Measurements from ENCODE around the gene F5.

The F5 gene

GRCh38 chr1:169517558-169518186, 68.6 kb downstream of the F5 start:
- Histone ChIP-seq H3K9me3 (ENCODE audit: insufficient read depth, low read length) (no peaks in the 10 kb centered on the region), H3K27me3 (ENCODE audit: low read length) (no peaks in the 10 kb centered on the region), H4K20me1 (ENCODE audit: low read depth, low read length) (no peaks in the 10 kb centered on the region), H3K4me3 (ENCODE audit: insufficient read depth, low read length, poor library complexity, severe bottlenecking) (no peak overlapping the region), H3K4me2 (ENCODE audit: low read depth, low read length, poor library complexity, severe bottlenecking) (no peak overlapping the region), H3K27ac (ENCODE audit: low read depth, low read length) (no peak overlapping the region), H3K79me2 (ENCODE audit: insufficient read depth, low read length) (no peaks in the 10 kb centered on the region), H3K9ac (ENCODE audit: low read length) (no peak overlapping the region), H2AFZ (ENCODE audit: low read depth, low read length, severe bottlenecking) (no peak overlapping the region), H3K9me2 (replicated peaks; ENCODE audit: insufficient read depth, low read length) (no peaks in the 10 kb centered on the region), H3K36me3 (ENCODE audit: low read length) (no peaks in the 10 kb centered on the region), H3F3A (ENCODE audit: insufficient read depth) (no peaks in the 10 kb centered on the region)
- TF ChIP-seq CTCF (IDR thresholded peaks at IDR 0.05; ENCODE audit: insufficient read depth, low read length, poor library complexity, severe bottlenecking) (no peak), EZH2phosphoT487 (conservative IDR thresholded peaks at IDR 0.05; ENCODE audit: low read length) (no peak)

GRCh38 chr1:169515641-169516040, 70.6 kb downstream of the F5 start:
- no peaks in the 10 kb centered on the region for H3K36me3 ChIP-seq (ENCODE audit: low read length)
- H3K9me3 ChIP-seq (ENCODE audit: insufficient read depth, low read length), result no peaks in the 10 kb centered on the region
- H3K9me2 ChIP-seq (replicated peaks; ENCODE audit: insufficient read depth, low read length), result no peaks in the 10 kb centered on the region
- no peak overlapping the region for H3K9ac ChIP-seq (ENCODE audit: low read length)
- H3F3A ChIP-seq (ENCODE audit: insufficient read depth), result no peaks in the 10 kb centered on the region
- H3K27me3 ChIP-seq (ENCODE audit: low read length), result no peaks in the 10 kb centered on the region
- H3K4me2 ChIP-seq (ENCODE audit: low read depth, low read length, poor library complexity, severe bottlenecking), result no peak overlapping the region
- H3K27ac ChIP-seq (ENCODE audit: low read depth, low read length), result no peak overlapping the region
- H4K20me1 ChIP-seq (ENCODE audit: low read depth, low read length), result no peaks in the 10 kb centered on the region
- H3K4me3 ChIP-seq (ENCODE audit: insufficient read depth, low read length, poor library complexity, severe bottlenecking), result no peak overlapping the region
- no peaks in the 10 kb centered on the region for H3K79me2 ChIP-seq (ENCODE audit: insufficient read depth, low read length)
- no peak overlapping the region for H2AFZ ChIP-seq (ENCODE audit: low read depth, low read length, severe bottlenecking)
- TF ChIP-seq EZH2phosphoT487 (conservative IDR thresholded peaks at IDR 0.05; ENCODE audit: low read length), result no peak
- TF ChIP-seq CTCF (IDR thresholded peaks at IDR 0.05; ENCODE audit: insufficient read depth, low read length, poor library complexity, severe bottlenecking), result no peak

- Histone ChIP-seq H2AFZ (ENCODE audit: low read depth, low read length, severe bottlenecking) (no peak overlapping the region), H3F3A (ENCODE audit: insufficient read depth) (no peaks in the 10 kb centered on the region), H3K27me3 (ENCODE audit: low read length) (no peaks in the 10 kb centered on the region)
Observed at GRCh38 chr1:169514566-169515270, 71.6 kb downstream of the F5 start.

More at GRCh38 chr1:169514566-169515270, 71.6 kb downstream of the F5 start:
- no peak for TF ChIP-seq EZH2phosphoT487 (conservative IDR thresholded peaks at IDR 0.05; ENCODE audit: low read length)
- no peak for TF ChIP-seq CTCF (IDR thresholded peaks at IDR 0.05; ENCODE audit: insufficient read depth, low read length, poor library complexity, severe bottlenecking)
- Histone ChIP-seq H3K27ac (ENCODE audit: low read depth, low read length) (no peak overlapping the region), H3K36me3 (ENCODE audit: low read length) (no peaks in the 10 kb centered on the region), H3K9ac (ENCODE audit: low read length) (no peak overlapping the region), H4K20me1 (ENCODE audit: low read depth, low read length) (no peaks in the 10 kb centered on the region), H3K79me2 (ENCODE audit: insufficient read depth, low read length) (no peaks in the 10 kb centered on the region), H3K9me2 (replicated peaks; ENCODE audit: insufficient read depth, low read length) (no peaks in the 10 kb centered on the region), H3K4me2 (ENCODE audit: low read depth, low read length, poor library complexity, severe bottlenecking) (no peak overlapping the region), H3K9me3 (ENCODE audit: insufficient read depth, low read length) (no peaks in the 10 kb centered on the region), H3K4me3 (ENCODE audit: insufficient read depth, low read length, poor library complexity, severe bottlenecking) (no peak overlapping the region)
